Calu3 (cell line): Measurements from ENCODE around the gene SDE2. TPM values are rescaled to one million over a fixed set of nuclear protein-coding genes. Genes with fewer than 3 reads are reported as not detected.

Experiments
- BruUV-seq: library from RNA; stranded (reverse); fragments of 400-500 nt; replicated peaks from 2 replicates; lab custom pipeline; 2021; lab: Mats Ljungman, UMichigan
- CTCF ChIA-PET: fragments of 300-600 bp; sonication (Branson Sonifier 250); formaldehyde crosslinking; loops from one replicate; lab custom pipeline; 2022; ENCODE audit warnings: antibody characterized with exemption; lab: Charles Lee
- DNase-seq: peaks from one replicate; pipeline ENCODE4 v3.0.0; 2022
- H3K27ac Mint-ChIP-seq: one replicate; pipeline ENCODE4 v1.8.0; 2022; ENCODE audit warnings: mixed read lengths; ENCODE audit not compliant: unreplicated experiment
- H3K27me3 Mint-ChIP-seq: one replicate; pipeline ENCODE4 v1.8.0; 2022; ENCODE audit warnings: mixed read lengths; ENCODE audit not compliant: unreplicated experiment
- H3K36me3 Mint-ChIP-seq: one replicate; pipeline ENCODE4 v1.8.0; 2022; ENCODE audit warnings: mild to moderate bottlenecking, moderate library complexity, mixed read lengths; ENCODE audit not compliant: insufficient read depth, unreplicated experiment
- H3K4me1 Mint-ChIP-seq: one replicate; pipeline ENCODE4 v1.8.0; 2022; ENCODE audit warnings: mild to moderate bottlenecking, low read depth, mixed read lengths; ENCODE audit not compliant: unreplicated experiment
- H3K4me3 Mint-ChIP-seq: one replicate; pipeline ENCODE4 v1.8.0; 2022; ENCODE audit warnings: mild to moderate bottlenecking, low read depth, moderate library complexity, mixed read lengths; ENCODE audit not compliant: unreplicated experiment
- H3K9me3 Mint-ChIP-seq: one replicate; pipeline ENCODE4 v1.8.0; 2022; ENCODE audit warnings: low read depth, mixed read lengths; ENCODE audit not compliant: unreplicated experiment
- CTCF ChIP-seq: fragments of 200-600 bp; IDR thresholded peaks from one replicate; pipeline ENCODE4 v1.8.0; 2022; ENCODE audit warnings: antibody characterized with exemption; ENCODE audit not compliant: unreplicated experiment
- intact Hi-C: fragments of 100-400 bp; cut with micrococcal nuclease; formaldehyde crosslinking; loops from one replicate; pipeline ENCODE4 v1.10.0; 2022; ENCODE audit not compliant: unreplicated experiment
- total RNA-seq: library from RNA; stranded (reverse); gene quantifications from 2 replicates; pipeline ENCODE4 v1.2.3, GENCODE V29; 2022

The SDE2 gene
- total RNA-seq, 1 experiment from 2014 or later, result 26.2 TPM

GRCh38 chr1:225965231-225965630 lies 33.9 kb downstream of the SDE2 start:
- H3K9me3 Mint-ChIP-seq, result no peaks in the 10 kb centered on the region
- peaks cover 9% of the 10 kb centered on the region for H3K4me1 Mint-ChIP-seq
- H3K36me3 Mint-ChIP-seq, result no peaks in the 10 kb centered on the region
- H3K27me3 Mint-ChIP-seq, result no peaks in the 10 kb centered on the region
- intact Hi-C loops, result no loop called here
- CTCF ChIA-PET, result no interaction called here
- no TSS peak for BruUV-seq
- TF ChIP-seq CTCF, result no peak
- H3K4me3 Mint-ChIP-seq, result no peak overlapping the region
- H3K27ac Mint-ChIP-seq, result no peak overlapping the region
- no peak for DNase-seq

- TF ChIP-seq CTCF, result no peak
- no peak for DNase-seq
These were observed 35.2 kb downstream of the SDE2 start for GRCh38 chr1:225963735-225964530.

GRCh38 chr1:225962440-225962975 lies 36.6 kb downstream of the SDE2 start:
- peak overlapping the region; percentile 52 for H3K4me3 Mint-ChIP-seq
- CTCF ChIA-PET, result interaction anchor here (0.7 to 1.1 kb wide), 3 partner anchors 23 to 1166 kb away, joined by 3 to 5 read pairs (median 3); no protein-coding TSS in a partner anchor
- H3K36me3 Mint-ChIP-seq, result no peaks in the 10 kb centered on the region
- H3K27me3 Mint-ChIP-seq, result no peaks in the 10 kb centered on the region
- H3K9me3 Mint-ChIP-seq, result no peaks in the 10 kb centered on the region
- peak; percentile 91 for TF ChIP-seq CTCF
- intact Hi-C loops, result no loop called here
- no TSS peak for BruUV-seq
- DNase-seq, result peak; percentile 88
- peaks cover 9% of the 10 kb centered on the region for H3K4me1 Mint-ChIP-seq
- H3K27ac Mint-ChIP-seq, result no peak overlapping the region

More at GRCh38 chr1:225963735-225964530, 35.2 kb downstream of the SDE2 start:
- H3K27me3 Mint-ChIP-seq, result no peaks in the 10 kb centered on the region
- intact Hi-C loops, result no loop called here
- H3K27ac Mint-ChIP-seq, result no peak overlapping the region
- CTCF ChIA-PET, result interaction anchor here (0.6 to 0.7 kb wide), 3 partner anchors 32 to 1169 kb away, joined by 3 to 5 read pairs (median 4); no protein-coding TSS in a partner anchor
- no peak overlapping the region for H3K4me3 Mint-ChIP-seq
- peaks cover 9% of the 10 kb centered on the region for H3K4me1 Mint-ChIP-seq
- H3K36me3 Mint-ChIP-seq, result no peaks in the 10 kb centered on the region
- H3K9me3 Mint-ChIP-seq, result no peaks in the 10 kb centered on the region
- no TSS peak for BruUV-seq

- BruUV-seq, result no TSS peak
- intact Hi-C loops, result no loop called here
- Mint-ChIP-seq H3K27ac (no peak overlapping the region), H3K27me3 (no peaks in the 10 kb centered on the region), H3K4me3 (peak overlapping the region; percentile 52), H3K9me3 (no peaks in the 10 kb centered on the region), H3K36me3 (no peaks in the 10 kb centered on the region), H3K4me1 (peaks cover 9% of the 10 kb centered on the region)
- CTCF ChIA-PET, result interaction anchor here (0.7 to 1.1 kb wide), 3 partner anchors 23 to 1165 kb away, joined by 3 to 5 read pairs (median 3); no protein-coding TSS in a partner anchor
- no peak for TF ChIP-seq CTCF
- DNase-seq, result no peak
These were observed 37.3 kb downstream of the SDE2 start for GRCh38 chr1:225961659-225962439.
